Stimulated activated effector memory CD8-positive, alpha-beta T cell treated with anti-CD3 and anti-CD28 coated beads, Interleukin-12 subunit alpha, Interleukin-12 subunit beta, amount 100 ng/mL, for 72 hours (primary cell): Measurements from ENCODE around the gene MAST1.

ENCODE experiments used
- ATAC-seq: fragments of 150-1000 bp; cut with Tn5 transposase; 2 replicates; pipeline ENCODE4 v1.10.0; 2021
- DNase-seq, 2 donors: peaks; one replicate each; pipeline ENCODE4 v3.0.0; 2021 to 2022; ENCODE audit warnings: low spot score in 2 of 2
- H3K27ac Mint-ChIP-seq: one replicate; pipeline ENCODE4 v1.8.0; 2022; ENCODE audit warnings: mild to moderate bottlenecking, mixed read lengths
- H3K36me3 Mint-ChIP-seq: one replicate; pipeline ENCODE4 v1.8.0; 2022; ENCODE audit warnings: mild to moderate bottlenecking, mixed read lengths
- H3K4me1 Mint-ChIP-seq: one replicate; pipeline ENCODE4 v1.8.0; 2022; ENCODE audit warnings: mixed read lengths
- H3K4me3 Mint-ChIP-seq: one replicate; pipeline ENCODE4 v1.8.0; 2022; ENCODE audit warnings: mild to moderate bottlenecking, mixed read lengths
- H3K9me3 Mint-ChIP-seq: one replicate; pipeline ENCODE4 v1.8.0; 2022; ENCODE audit warnings: mixed read lengths

Gene MAST1

GRCh38 chr19:12821761-12822160 is 16.6 kb upstream of the MAST1 start:
- Mint-ChIP-seq H3K27ac (no peak overlapping the region), H3K4me1 (peaks cover 12% of the 10 kb centered on the region), H3K36me3 (no peaks in the 10 kb centered on the region), H3K4me3 (no peak overlapping the region), H3K9me3 (no peaks in the 10 kb centered on the region)
- DNase-seq (no peak), ATAC-seq (peak; percentile 43)

GRCh38 chr19:12825254-12826131 is 12.8 kb upstream of the MAST1 start:
- Mint-ChIP-seq H3K36me3 (no peaks in the 10 kb centered on the region), H3K27ac (no peak overlapping the region), H3K4me1 (peaks cover 12% of the 10 kb centered on the region), H3K9me3 (no peaks in the 10 kb centered on the region), H3K4me3 (peak overlapping the region; percentile 17)
- ATAC-seq = peak; percentile 55
- DNase-seq = peak in 1 of 2 donors; percentile 56

GRCh38 chr19:12828494-12828893 is 9.8 kb upstream of the MAST1 start:
- Mint-ChIP-seq H3K27ac (no peak overlapping the region), H3K36me3 (no peaks in the 10 kb centered on the region), H3K9me3 (no peaks in the 10 kb centered on the region), H3K4me1 (peaks cover 33% of the 10 kb centered on the region), H3K4me3 (no peak overlapping the region)
- ATAC-seq (peak; percentile 59), DNase-seq (peak in 1 of 2 donors; percentile 64)

GRCh38 chr19:12833418-12833737 is 4.9 kb upstream of the MAST1 start:
- Mint-ChIP-seq H3K27ac (no peak overlapping the region), H3K4me3 (peak overlapping the region; percentile 21), H3K4me1 (peaks cover 36% of the 10 kb centered on the region), H3K36me3 (no peaks in the 10 kb centered on the region), H3K9me3 (no peaks in the 10 kb centered on the region)
- ATAC-seq = no peak
- DNase-seq = no peak

- Mint-ChIP-seq H3K4me3 (peak overlapping the region; percentile 66), H3K27ac (peak overlapping the region; percentile 6)
- ATAC-seq = peak; percentile 27
Measured at GRCh38 chr19:12833738-12834565, 4.4 kb upstream of the MAST1 start.

GRCh38 chr19:12834566-12834943 is 3.8 kb upstream of the MAST1 start, which contains the start of gene RTBDN:
TSS of gene RTBDN (minus strand) at chr19:12834579. CDS start at chr19:12829979, 4,600 bp downstream.
- H3K9me3 Mint-ChIP-seq = no peaks in the 10 kb centered on the region
- ATAC-seq (no peak), DNase-seq (no peak)
- H3K4me3 Mint-ChIP-seq = peak within 1 kb of the TSS; percentile 66
- H3K36me3 Mint-ChIP-seq = no peaks in the 10 kb centered on the region
- H3K4me1 Mint-ChIP-seq = peaks cover 43% of the 10 kb centered on the region
- peak within 1 kb of the TSS; percentile 6 for H3K27ac Mint-ChIP-seq

More at GRCh38 chr19:12833738-12834565, 4.4 kb upstream of the MAST1 start:
- Mint-ChIP-seq H3K36me3 (no peaks in the 10 kb centered on the region), H3K9me3 (no peaks in the 10 kb centered on the region), H3K4me1 (peaks cover 37% of the 10 kb centered on the region)
- DNase-seq = peak in 1 of 2 donors; percentile 55

- no peak for ATAC-seq
- Mint-ChIP-seq H3K9me3 (no peaks in the 10 kb centered on the region), H3K4me1 (peaks cover 48% of the 10 kb centered on the region), H3K4me3 (peak overlapping the region; percentile 66), H3K36me3 (no peaks in the 10 kb centered on the region), H3K27ac (peak overlapping the region; percentile 6)
- DNase-seq = peak in 1 of 2 donors; percentile 52
Measured at GRCh38 chr19:12834976-12835757, 3.1 kb upstream of the MAST1 start.

GRCh38 chr19:12836529-12836863 is 1.8 kb upstream of the MAST1 start:
- DNase-seq = no peak
- peaks cover 61% of the 10 kb centered on the region for H3K4me1 Mint-ChIP-seq
- ATAC-seq = no peak
- H3K36me3 Mint-ChIP-seq = no peaks in the 10 kb centered on the region
- H3K9me3 Mint-ChIP-seq = no peaks in the 10 kb centered on the region
- H3K4me3 Mint-ChIP-seq = no peak overlapping the region
- H3K27ac Mint-ChIP-seq = no peak overlapping the region

- no peaks in the 10 kb centered on the region for H3K36me3 Mint-ChIP-seq
- no peak overlapping the region for H3K27ac Mint-ChIP-seq
- H3K4me3 Mint-ChIP-seq = peak overlapping the region; percentile 62
- DNase-seq (no peak), ATAC-seq (no peak)
- H3K9me3 Mint-ChIP-seq = no peaks in the 10 kb centered on the region
- peaks cover 58% of the 10 kb centered on the region for H3K4me1 Mint-ChIP-seq
Measured at GRCh38 chr19:12837225-12837624, 1.1 kb upstream of the MAST1 start.

- peak; percentile 66 for ATAC-seq
- no peak for DNase-seq
- H3K9me3 Mint-ChIP-seq = no peaks in the 10 kb centered on the region
- H3K36me3 Mint-ChIP-seq = no peaks in the 10 kb centered on the region
- peaks cover 45% of the 10 kb centered on the region for H3K4me1 Mint-ChIP-seq
- peak overlapping the region; percentile 62 for H3K4me3 Mint-ChIP-seq
- no peak overlapping the region for H3K27ac Mint-ChIP-seq
Measured at GRCh38 chr19:12838886-12839756, 806 bp downstream of the MAST1 start.

GRCh38 chr19:12840091-12841079 is 2.1 kb downstream of the MAST1 start:
- peaks cover 39% of the 10 kb centered on the region for H3K4me1 Mint-ChIP-seq
- peak overlapping the region; percentile 36 for H3K4me3 Mint-ChIP-seq
- no peaks in the 10 kb centered on the region for H3K9me3 Mint-ChIP-seq
- no peak overlapping the region for H3K27ac Mint-ChIP-seq
- DNase-seq = peak; percentile 32 to 82
- no peaks in the 10 kb centered on the region for H3K36me3 Mint-ChIP-seq
- peak; percentile 22 for ATAC-seq

GRCh38 chr19:12841094-12841493 is 2.8 kb downstream of the MAST1 start:
- Mint-ChIP-seq H3K4me3 (peak overlapping the region; percentile 36), H3K4me1 (peaks cover 39% of the 10 kb centered on the region), H3K36me3 (no peaks in the 10 kb centered on the region), H3K27ac (no peak overlapping the region), H3K9me3 (no peaks in the 10 kb centered on the region)
- no peak for ATAC-seq
- DNase-seq = peak in 1 of 2 donors; percentile 60

GRCh38 chr19:12842511-12842910 is 4.2 kb downstream of the MAST1 start:
- no peaks in the 10 kb centered on the region for H3K36me3 Mint-ChIP-seq
- H3K9me3 Mint-ChIP-seq = no peaks in the 10 kb centered on the region
- H3K27ac Mint-ChIP-seq = no peak overlapping the region
- H3K4me1 Mint-ChIP-seq = peaks cover 39% of the 10 kb centered on the region
- DNase-seq (no peak), ATAC-seq (no peak)
- H3K4me3 Mint-ChIP-seq = no peak overlapping the region
